NCI-H2196 (cell line): ENCODE measurements around the gene ATP13A1.
"Not testable (repeated sequence)": the region's sequence is repeated elsewhere in the genome, so short reads cannot be mapped to it uniquely, and the experiment has no call there.

ENCODE experiments used
- DNase-seq: peaks from one replicate; lab custom pipeline; 2025; ENCODE audit not compliant: unreplicated experiment; lab: John Stamatoyannopoulos, UW

ATP13A1 gene

DNA sequence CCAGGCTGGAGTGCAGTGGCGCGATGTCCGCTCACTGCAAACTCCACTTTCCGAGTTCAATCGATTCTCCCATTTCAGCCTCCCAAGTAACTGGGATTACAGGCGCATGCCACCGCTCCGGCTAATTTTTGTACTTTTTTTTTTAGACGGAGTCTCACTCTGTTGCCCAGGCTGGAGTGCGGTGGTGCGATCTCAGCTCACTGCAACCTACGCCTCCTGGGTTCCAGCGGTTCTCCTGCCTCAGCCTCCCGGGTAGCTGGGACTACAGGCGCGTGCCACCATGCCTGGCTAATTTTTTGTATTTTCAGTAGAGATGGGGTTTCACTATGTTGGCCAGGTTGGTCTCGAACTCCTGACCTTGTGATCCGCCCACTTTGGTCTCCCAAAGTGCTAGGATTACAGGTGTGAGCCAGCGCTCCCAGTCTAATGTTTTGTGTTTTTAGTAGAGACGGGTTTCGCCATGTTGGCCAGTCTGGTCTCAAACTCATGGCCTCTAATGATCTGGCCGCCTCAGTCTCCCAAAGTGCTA lies 2.0 kb upstream of the ATP13A1 start:
- not testable (repeated sequence) for DNase-seq

DNA sequence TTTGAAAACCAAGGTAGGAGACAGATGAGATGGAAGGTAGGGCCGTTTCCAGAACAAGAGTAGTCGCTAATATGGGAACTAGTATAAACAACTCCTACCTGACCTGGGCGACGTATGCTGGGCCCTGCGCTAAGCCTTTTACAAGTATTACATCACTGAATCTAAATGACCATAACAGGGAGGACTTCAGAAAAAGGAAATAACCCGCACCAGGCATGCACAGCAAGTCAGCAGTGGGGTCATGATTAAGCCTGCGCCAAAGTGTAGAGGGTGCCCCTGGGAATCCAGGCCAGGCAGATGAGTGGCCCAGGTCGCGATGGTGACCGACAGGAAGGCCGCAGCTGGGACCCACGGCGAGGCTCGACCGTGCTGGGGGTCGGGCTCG lies 613 bp downstream of the ATP13A1 start:
- DNase-seq = peak; percentile 27

DNA sequence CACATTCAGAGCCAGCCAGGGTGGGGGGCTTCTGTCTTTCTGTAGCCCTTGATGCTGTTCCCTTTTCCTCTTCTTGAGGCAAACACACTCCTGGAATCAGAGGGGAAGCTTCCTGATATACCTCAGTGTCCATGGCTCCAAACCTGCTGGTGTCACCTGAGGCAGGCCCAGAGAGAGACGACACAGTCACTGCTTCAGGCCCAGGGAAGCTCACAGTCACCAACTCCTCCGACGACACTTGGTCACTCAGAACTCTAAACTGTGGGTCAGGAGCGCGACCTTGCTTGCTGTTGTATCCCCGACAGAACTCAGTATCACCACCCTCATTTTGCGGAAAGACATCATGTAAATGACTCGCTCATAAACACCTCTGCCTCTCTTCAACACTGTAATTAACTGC lies 1.1 kb downstream of the ATP13A1 start:
- DNase-seq = no peak

DNA sequence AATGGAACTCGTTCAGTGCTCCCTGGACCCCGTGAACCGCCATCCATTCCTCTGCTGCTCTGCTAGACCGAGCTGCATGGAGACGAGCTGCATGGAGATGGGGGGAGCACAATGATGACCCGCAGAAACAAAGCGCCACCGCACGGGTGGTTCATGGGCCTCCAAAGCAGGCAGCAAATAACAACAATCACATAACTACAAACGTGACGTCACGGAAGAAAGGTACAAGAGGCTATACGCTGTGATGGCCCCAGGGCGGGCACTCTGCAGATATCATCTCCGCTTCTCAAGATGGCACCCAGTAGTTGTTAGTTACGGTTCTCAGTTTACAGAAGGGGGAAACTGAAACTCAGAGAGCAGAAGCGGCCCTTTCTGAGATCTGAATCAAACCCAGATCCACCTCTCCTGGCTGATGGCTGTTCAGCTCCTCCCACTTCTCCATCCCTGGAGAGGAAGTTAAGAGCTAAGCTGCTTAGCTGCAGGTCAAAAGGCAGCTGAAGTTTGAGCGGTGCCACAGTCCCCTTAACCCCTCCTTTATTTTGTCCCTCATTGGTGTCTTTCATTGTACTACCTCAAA lies 1.7 kb downstream of the ATP13A1 start:
- no peak for DNase-seq

DNA sequence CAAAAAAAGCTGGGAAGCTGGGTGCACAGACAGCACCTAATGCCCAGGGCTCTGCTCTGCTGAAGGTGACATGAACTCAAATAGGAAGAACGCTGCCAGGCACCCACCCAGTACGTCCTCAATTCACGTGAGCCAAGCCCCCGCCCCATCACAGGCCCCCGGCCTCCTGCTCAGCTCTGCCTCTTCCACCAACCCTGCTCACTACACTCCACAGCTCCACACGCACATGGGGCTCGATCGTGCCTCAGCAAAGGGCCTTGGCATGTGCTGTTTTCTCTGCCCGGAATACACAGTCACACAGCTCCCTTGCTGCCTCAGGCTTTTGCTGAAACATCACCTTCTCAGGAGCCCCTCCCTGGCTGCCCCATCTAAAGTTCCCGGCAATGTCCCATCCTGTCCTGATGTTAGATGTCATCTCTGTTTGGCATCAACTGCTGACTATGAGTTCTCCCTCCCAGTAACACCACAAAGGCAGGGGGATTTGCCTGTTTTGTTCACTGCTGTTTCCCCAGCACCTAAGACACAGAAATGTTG lies 2.3 kb downstream of the ATP13A1 start:
- no peak for DNase-seq

DNA sequence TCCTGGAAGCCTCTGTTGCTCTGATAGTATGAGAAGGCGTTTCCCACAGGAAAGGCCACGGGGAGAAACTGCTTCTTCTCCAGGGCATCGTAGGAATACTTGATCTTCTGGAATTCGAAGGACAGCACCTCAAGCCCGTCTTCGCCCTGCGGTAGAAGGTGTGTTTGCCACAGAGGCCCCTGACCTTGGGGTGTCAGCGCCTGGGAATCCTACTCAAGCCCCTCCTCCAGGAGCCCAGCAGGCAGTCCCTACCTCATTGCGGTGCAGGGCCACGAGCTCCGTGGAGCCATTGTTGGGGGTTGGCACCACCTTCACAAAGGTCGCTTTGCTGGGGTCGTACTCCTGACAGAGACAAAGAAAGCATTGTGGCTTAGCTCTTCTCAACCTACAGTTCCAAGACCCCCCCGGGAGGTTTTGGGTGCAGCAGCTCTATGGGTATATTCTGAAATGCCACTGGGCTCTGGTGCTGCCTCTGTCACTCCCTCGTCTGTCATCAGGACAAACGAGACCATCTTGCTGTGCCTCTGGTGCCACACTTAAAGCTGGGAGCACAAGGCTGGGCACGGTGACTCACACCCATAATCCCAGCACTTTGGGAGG lies 3.7 kb downstream of the ATP13A1 start:
- DNase-seq = no peak

DNA sequence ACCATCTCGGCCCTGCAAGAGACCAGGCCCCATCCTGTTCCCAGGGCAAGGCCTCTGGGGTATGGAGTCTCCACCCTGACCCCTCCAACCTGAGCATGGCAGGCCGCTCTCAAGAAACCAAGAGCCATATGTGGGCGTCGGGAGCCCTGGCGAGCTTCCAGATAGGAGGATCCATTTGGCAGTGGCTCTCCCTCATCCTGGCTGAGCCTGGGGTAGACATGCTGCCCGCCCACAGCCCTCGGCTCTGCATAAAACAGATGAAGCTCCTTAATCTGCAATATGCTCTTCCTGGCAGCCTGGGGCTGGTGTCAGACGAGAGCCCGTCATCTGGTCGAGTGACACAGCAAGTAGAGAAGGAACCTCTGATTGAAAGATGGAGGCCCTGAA lies 6.1 kb downstream of the ATP13A1 start:
- DNase-seq = no peak

DNA sequence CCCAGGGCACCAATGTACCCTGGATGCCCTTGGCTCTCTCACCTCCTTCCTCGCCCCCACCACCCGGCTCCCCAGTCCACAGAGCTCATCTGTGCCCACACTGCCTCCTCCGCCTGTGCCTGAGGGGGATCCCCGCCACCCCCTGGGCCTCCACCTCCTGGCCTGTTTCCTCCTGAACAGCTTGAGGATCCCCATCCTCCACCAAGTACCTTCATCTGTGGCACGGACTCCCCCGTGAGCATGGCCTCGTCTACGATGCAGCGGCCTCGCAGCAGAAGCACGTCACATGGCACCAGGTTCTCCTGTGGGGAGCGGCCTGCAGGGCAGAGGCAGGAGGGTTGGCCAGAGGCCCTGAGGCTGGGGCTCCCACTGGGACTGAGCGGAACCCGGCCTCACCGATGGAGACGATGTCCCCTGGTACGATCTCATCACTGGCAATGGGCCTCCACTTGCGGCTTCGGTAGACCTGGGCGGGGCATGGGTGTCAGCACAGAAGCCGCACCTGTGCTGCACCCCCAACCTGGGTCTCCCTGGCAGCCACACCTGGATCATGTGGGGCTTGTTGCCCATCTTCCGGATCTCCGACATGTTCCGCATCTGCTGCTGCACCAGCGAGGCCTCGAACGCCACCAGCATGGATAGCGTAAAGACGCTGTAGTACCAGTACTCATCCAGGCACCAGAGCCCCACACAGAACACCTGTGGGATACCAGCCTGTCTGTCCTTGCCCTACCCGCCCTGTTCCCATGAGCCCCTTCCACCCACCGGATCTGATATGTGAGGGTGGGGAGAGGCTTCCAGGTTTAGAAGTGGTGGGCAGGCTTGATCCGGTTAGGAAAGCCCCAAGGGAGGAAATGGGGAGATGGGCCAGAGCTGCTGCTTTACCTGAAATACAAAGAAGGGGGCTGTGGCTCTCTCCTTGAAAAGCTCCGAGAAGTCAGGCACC lies 6.8 kb downstream of the ATP13A1 start:
- no peak for DNase-seq

DNA sequence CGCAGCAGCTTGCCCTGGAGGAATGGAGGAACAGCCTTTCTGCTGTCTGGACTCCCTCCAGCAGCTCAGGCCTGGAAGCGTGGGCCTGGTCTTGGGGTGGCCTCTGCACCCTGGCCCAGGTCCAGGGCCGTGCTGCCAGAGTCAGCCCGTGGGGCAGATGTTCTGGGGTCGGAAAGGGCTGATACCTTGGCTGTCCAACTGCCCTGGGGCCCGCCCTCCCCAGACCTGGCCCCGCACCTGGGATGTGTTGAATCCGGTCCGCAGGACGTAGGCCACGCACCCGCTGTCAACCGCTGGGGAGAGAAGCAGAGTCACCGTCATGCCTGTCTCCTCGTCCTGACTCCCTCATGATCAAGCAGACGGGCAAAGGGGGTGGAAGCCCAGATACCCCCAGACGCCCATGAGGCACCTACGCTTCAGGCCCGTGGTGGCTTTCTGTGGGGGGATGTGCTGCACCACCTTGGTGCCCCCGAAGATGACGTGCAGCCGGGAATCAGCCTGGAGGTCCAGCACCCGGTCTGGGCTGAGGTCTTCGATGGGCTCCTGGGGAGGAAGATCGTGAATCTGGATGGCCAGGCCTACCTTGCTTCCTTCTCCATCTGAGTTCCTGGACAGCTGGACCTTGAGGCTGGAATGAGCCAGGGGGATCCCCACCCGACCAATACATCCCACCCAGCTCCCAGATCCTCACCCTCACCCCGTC lies 7.7 kb downstream of the ATP13A1 start:
- DNase-seq = no peak

DNA sequence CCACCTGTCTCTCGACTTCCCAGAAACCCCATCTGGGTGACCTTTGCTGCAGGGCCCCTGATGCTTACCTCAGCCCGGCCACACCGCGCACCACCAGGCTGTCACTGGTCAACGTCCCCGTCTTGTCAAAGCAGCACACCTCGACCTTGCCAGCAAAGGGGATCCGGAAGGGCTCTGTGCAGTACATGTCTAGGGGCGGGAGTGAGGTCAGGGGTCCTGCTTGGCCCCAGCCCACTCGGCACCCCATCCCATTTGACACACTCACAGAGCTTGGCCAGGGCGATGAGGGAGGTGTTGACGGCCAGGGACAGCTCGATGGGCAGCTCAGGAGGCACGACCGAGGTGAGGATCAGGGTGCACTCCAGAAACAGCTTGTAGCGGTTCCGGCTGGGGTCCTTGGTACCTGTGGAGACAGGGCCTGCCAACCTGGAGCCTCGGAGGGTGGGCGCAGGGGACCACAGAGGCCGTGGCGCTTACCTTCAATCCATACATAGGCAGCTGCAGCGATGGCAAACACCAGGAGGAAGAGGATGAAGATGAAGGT lies 8.4 kb downstream of the ATP13A1 start:
- no peak for DNase-seq

DNA sequence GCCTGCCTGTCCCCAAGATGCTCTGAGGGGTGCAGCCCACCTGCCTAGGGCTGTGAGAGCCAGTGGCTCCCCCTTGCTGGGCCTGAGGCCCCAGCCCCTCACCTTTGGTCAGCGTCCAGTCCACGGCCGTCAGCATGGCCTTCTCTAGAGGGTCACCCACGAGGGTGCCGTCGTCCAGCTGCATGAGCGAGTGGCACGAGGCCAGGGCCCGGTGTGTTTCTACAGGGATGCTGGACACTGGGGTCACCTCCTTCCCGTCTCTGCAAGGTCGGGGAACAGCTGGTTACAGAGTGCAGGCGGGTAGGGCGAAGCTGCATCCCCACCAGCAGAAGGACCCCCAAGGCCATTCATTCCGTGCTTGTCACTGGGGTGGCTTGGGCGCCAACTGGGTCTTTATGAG lies 9.0 kb downstream of the ATP13A1 start:
- no peak for DNase-seq

DNA sequence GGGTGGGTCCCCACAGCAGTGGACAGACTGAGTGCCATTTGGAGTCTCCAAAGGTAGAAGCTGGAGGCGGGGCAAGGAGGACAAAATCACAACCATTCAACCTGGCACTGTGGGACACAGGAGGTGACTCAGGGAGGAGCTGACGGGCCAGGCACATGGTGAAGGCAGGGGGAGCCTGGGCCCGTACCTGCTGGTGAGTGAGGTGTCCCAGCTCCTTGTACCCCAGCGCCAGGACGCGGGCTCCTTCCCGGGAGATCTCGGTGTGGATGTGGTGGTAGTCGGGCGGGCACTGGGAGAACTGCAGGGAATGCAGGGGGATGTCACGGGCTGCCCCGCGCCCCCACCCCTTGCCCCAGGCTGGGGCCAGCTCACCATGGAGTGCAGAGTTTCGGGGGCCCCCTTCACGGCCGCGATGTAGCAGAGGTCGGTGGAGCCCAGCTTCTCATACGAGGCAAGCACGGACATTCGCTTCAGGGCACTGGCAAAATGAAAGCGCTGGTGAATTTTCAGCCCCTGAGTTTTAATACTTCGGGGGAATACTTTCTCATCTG lies 9.8 kb downstream of the ATP13A1 start:
- no peak for DNase-seq

DNA sequence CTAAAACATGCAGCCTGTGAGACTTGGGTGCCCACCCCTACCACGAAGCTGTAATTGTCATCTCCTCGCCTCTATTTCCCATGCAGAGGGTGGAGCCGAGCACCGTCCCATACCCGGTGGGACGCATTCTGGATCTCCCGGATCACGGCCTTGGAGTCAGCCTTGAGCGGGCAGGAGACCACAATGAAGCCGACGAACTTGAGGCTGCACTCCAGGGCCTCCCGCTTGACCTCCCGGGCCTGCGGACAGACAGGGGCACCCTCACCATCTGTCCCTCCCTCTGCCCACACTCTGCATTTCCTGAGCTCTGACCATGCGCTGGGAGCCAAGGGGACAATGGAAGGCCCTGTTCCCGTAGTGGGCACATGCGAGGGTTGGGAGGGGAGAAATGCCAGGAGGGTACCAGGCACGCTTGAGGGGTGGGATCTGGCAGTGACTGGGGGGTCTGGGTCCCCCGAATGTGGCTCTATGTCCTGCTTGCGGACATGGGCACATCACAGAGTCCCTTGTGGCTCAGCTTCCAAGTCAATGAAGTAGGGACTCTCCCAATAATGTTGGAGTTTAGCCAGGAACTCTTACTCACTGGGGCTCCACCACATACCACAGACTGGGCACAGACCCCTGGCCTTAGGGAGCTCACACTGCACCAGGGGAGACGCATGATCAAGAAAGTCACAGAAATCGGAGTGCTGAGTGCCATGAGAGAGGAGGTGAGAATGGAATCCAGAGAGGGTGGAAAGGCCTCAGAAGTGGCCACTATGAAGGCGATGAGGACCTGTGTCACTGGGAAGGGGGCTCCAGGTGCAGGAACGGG lies 10.8 kb downstream of the ATP13A1 start:
- DNase-seq = no peak

DNA sequence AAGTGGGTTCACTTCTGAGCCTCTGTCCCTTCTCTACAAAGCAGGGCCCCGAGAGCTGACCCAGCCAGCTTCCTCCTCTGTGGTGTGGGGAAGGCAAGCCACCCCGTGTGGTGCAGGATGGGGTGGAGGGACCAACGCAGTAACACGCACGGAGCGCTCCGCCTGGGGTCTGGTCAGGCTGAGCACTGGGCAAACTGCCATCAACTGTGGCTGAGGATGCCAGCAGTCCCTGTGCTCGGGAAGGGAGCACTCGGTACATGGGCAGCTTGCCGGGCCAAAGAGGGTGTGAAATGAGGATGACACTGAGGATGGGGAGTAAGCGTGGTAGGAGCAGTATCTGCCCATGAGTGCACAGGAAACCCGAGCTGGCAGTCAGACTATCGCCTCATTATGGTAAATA lies 12.4 kb downstream of the ATP13A1 start:
- DNase-seq = no peak

DNA sequence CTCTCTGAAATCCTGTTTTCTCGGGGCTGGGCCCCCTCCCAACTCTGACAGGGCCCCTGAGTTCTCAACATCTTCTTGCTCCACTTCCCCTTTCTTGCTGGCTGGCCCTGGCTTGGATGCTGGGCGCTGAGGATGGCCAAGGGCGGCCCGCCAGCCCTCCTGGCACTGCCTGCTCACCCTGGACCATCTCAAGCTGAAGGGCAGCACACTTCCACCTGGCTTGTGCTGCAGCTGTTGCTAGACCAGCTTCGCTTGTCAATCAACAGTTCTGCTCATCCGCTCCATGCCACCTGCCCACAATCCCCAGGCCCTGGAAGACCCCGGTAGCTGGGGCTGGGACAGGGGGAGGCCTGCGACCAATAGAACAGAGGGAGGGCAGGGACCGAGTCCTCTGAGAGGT lies 13.1 kb downstream of the ATP13A1 start:
- DNase-seq = no peak

DNA sequence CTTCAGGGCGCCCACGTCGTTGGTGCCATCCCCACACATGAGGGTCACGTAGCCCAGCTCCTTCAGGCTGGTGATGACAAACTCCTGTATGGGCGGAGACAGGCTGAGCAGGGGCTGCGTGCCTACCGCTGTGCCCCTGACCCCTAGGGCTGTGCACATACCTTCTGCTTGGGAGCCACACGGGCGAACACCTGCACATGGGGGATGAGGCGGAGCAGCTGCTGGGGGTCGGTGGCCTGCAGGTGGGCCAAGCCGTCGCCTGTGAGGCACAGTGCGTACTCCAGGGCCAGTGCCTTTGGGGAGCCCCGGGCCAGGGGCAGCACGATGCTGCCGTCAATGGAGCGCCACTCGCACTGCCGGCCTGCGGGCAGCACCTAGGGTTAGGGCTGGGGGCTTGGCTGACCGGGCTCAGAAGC lies 13.9 kb downstream of the ATP13A1 start:
- DNase-seq = no peak

DNA sequence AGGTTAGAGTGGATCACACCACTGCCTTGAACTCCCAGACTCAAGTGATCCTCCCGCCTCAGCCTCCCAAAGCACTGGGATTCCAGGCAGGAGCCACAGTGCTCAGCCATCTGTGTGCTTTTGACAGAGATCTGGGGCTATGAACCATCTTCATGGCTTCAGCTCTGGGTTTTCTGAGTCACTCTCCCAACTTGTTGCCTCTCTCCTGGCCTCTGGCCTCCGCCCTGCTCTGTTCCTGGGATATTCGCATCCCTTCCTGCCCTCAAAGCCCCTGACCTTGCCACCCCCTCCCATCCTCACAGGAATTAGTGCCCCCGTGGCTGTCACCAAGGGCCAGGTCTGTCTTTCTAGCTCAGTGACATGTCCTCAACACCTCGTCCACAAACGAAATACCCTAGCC lies 14.3 kb downstream of the ATP13A1 start:
- no peak for DNase-seq

DNA sequence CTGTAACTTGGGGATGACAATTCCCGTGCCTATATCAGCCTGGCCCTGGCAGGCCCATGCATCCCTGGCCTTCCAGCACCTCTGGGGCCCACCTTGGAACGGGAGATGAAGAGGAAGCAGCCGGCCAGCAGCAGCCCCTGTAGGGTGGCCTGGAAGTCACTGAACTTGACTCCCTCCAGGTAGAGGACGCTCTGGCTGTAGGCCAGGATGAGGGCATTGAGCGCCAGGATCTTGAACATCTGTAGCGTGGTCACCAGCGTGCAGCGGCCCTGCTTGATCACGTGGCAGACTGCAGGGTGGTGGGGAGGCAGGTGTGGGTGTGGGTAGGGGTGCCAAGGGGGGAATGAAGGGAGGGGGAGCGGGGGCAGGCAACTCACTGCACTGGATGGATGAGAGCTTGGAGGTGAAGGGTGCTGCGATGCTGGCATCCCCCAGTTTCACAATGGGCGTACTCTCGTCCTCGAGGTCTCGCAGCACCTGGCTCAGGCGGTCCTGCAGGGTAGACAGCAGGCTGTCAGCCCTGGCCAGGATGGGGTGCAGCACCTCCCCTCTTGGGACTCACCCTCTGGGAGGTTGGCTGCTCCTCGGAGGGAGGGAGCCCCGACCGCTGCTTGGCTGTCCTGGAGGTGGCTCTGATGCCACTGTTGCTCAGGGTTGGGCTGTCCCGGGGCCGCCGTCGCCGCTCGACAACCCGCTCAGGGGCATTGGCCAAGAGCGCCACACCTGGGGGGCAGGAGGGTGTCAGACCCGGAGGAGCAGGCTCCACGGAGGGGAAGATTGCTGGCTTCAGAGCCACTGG lies 16.2 kb downstream of the ATP13A1 start:
- no peak for DNase-seq
